ENCODE results near the gene CASKIN2. TPM values are rescaled to one million over a fixed set of nuclear protein-coding genes. Genes with fewer than 3 reads are reported as not detected.

The CASKIN2 gene
- total and polyA plus RNA-seq, 2 experiments from 2014 or later = 18.1 to 31.2 TPM

- Histone ChIP-seq H3K4me1 (ENCODE audit: low read depth) (no peaks in the 10 kb centered on the region), H3K27me3 (no peaks in the 10 kb centered on the region), H3K4me3 (no peak overlapping the region), H3K9me3 (ENCODE audit: low read depth) (no peaks in the 10 kb centered on the region), H3K27ac (peak overlapping the region; percentile 60), H3K36me3 (peaks cover 20% of the 10 kb centered on the region)
- no peak for TF ChIP-seq CTCF (IDR thresholded peaks at IDR 0.05; ENCODE audit: low read depth, low read length)
- peak in 1 of 2 donors; percentile 53 for DNase-seq (ENCODE audit: low read depth in 1 of 2, low spot score in 1 of 2)
These were observed 15.9 kb downstream of the CASKIN2 start for GRCh38 chr17:75499313-75500022.

- Histone ChIP-seq H3K9me3 (ENCODE audit: low read depth) (no peaks in the 10 kb centered on the region), H3K27me3 (no peaks in the 10 kb centered on the region), H3K36me3 (peaks cover 19% of the 10 kb centered on the region), H3K4me1 (ENCODE audit: low read depth) (no peaks in the 10 kb centered on the region), H3K27ac (peak overlapping the region; percentile 60), H3K4me3 (no peak overlapping the region)
- peak in 1 of 2 donors; percentile 11 for DNase-seq (ENCODE audit: low read depth in 1 of 2, low spot score in 1 of 2)
- no peak for TF ChIP-seq CTCF (IDR thresholded peaks at IDR 0.05; ENCODE audit: low read depth, low read length)
These were observed 16.6 kb downstream of the CASKIN2 start for GRCh38 chr17:75498726-75499213.

GRCh38 chr17:75498039-75498725 lies 17.2 kb downstream of the CASKIN2 start:
- H3K4me1 ChIP-seq (ENCODE audit: low read depth) = no peaks in the 10 kb centered on the region
- no peaks in the 10 kb centered on the region for H3K9me3 ChIP-seq (ENCODE audit: low read depth)
- TF ChIP-seq CTCF (IDR thresholded peaks at IDR 0.05; ENCODE audit: low read depth, low read length) = no peak
- H3K4me3 ChIP-seq = no peak overlapping the region
- H3K36me3 ChIP-seq = peaks cover 20% of the 10 kb centered on the region
- H3K27me3 ChIP-seq = no peaks in the 10 kb centered on the region
- no peak for DNase-seq (ENCODE audit: low read depth in 1 of 2, low spot score in 1 of 2)
- H3K27ac ChIP-seq = peak overlapping the region; percentile 60

- no peak for TF ChIP-seq CTCF (IDR thresholded peaks at IDR 0.05; ENCODE audit: low read depth, low read length)
- H3K4me1 ChIP-seq (ENCODE audit: low read depth) = no peaks in the 10 kb centered on the region
- H3K27ac ChIP-seq = no peak overlapping the region
- H3K27me3 ChIP-seq = no peaks in the 10 kb centered on the region
- peaks cover 26% of the 10 kb centered on the region for H3K36me3 ChIP-seq
- no peak for DNase-seq (ENCODE audit: low read depth in 1 of 2, low spot score in 1 of 2)
- no peaks in the 10 kb centered on the region for H3K9me3 ChIP-seq (ENCODE audit: low read depth)
- no peak overlapping the region for H3K4me3 ChIP-seq
These were observed 19.3 kb downstream of the CASKIN2 start for GRCh38 chr17:75496005-75496404.

GRCh38 chr17:75494326-75494877 lies 20.9 kb downstream of the CASKIN2 start:
- Histone ChIP-seq H3K4me3 (no peak overlapping the region), H3K27me3 (no peaks in the 10 kb centered on the region), H3K36me3 (peaks cover 16% of the 10 kb centered on the region), H3K4me1 (ENCODE audit: low read depth) (no peaks in the 10 kb centered on the region), H3K27ac (no peak overlapping the region), H3K9me3 (ENCODE audit: low read depth) (no peaks in the 10 kb centered on the region)
- no peak for DNase-seq (ENCODE audit: low read depth in 1 of 2, low spot score in 1 of 2)
- TF ChIP-seq CTCF (IDR thresholded peaks at IDR 0.05; ENCODE audit: low read depth, low read length) = no peak
